OCI-LY1 (cell line): ENCODE measurements around the gene ZNF609.
"Not testable (repeated sequence)": the region's sequence is repeated elsewhere in the genome, so short reads cannot be mapped to it uniquely, and the experiment has no call there.

Experiments used
- H2AFZ ChIP-seq: fragments of 200-600 bp; sonication (generic), shearing (Covaris generic); 2 replicates; pipeline ENCODE4 v1.6.0; 2014; ENCODE audit warnings: antibody characterized with exemption, mild to moderate bottlenecking, low read length
- H3F3A ChIP-seq: fragments of 200-600 bp; sonication (generic), shearing (Covaris generic); 2 replicates; pipeline ENCODE4 v1.6.0; 2014; ENCODE audit warnings: mild to moderate bottlenecking, antibody characterized with exemption, low read length, moderate library complexity; ENCODE audit not compliant: insufficient read depth
- H3K27ac ChIP-seq: fragments of 200-600 bp; sonication (generic); 2 replicates; pipeline ENCODE4 v1.5.1; 2014; ENCODE audit warnings: low read length, mixed run types, mild to moderate bottlenecking, low read depth; ENCODE audit not compliant: poor library complexity, severe bottlenecking
- H3K27me3 ChIP-seq: fragments of 200-600 bp; sonication (generic); 2 replicates; pipeline ENCODE4 v1.6.0; 2014; ENCODE audit warnings: antibody characterized with exemption, mild to moderate bottlenecking, low read length, moderate library complexity; ENCODE audit not compliant: insufficient read depth
- H3K36me3 ChIP-seq: fragments of 200-600 bp; sonication (generic); 2 replicates; pipeline ENCODE4 v1.6.1; 2014; ENCODE audit warnings: mild to moderate bottlenecking, antibody characterized with exemption, low read length, moderate library complexity, mixed read lengths; ENCODE audit not compliant: insufficient read depth
- H3K4me1 ChIP-seq: fragments of 200-600 bp; sonication (generic); 2 replicates; pipeline ENCODE4 v1.5.1; 2014; ENCODE audit warnings: mild to moderate bottlenecking, low read length, moderate library complexity; ENCODE audit not compliant: insufficient read depth, severe bottlenecking
- H3K4me2 ChIP-seq: fragments of 200-600 bp; sonication (generic), shearing (Covaris generic); 2 replicates; pipeline ENCODE4 v1.6.1; 2014; ENCODE audit warnings: low read length
- H3K4me3 ChIP-seq: fragments of 200-600 bp; sonication (generic); 2 replicates; pipeline ENCODE4 v1.5.1; 2014; ENCODE audit warnings: low read length, low read depth, mild to moderate bottlenecking, mixed read lengths; ENCODE audit not compliant: poor library complexity, severe bottlenecking
- H3K79me2 ChIP-seq: fragments of 200-600 bp; shearing (Covaris generic); 2 replicates; pipeline ENCODE4 v1.6.1; 2016; ENCODE audit warnings: mixed run types, low read length, mixed read lengths; ENCODE audit not compliant: insufficient read depth
- H3K9ac ChIP-seq: fragments of 200-600 bp; sonication (generic), shearing (Covaris generic); 2 replicates; pipeline ENCODE4 v1.6.1; 2014; ENCODE audit warnings: mild to moderate bottlenecking, low read length, mixed read lengths
- H3K9me2 ChIP-seq: fragments of 200-600 bp; sonication (generic), shearing (Covaris generic); 2 replicates; pipeline ENCODE4 v1.6.1; 2014; ENCODE audit warnings: low read depth, mild to moderate bottlenecking, low read length, mixed read lengths
- H3K9me3 ChIP-seq: fragments of 200-600 bp; shearing (Covaris generic); 2 replicates; pipeline ENCODE4 v1.6.1; 2014; ENCODE audit warnings: low read length, mixed read lengths
- H4K20me1 ChIP-seq: fragments of 200-600 bp; sonication (generic), shearing (Covaris generic); 2 replicates; pipeline ENCODE4 v1.6.0; 2016; ENCODE audit warnings: mild to moderate bottlenecking, low read length; ENCODE audit not compliant: insufficient read depth
- CTCF ChIP-seq: fragments of 200-600 bp; sonication (generic), shearing (Covaris generic); IDR thresholded peaks from 2 replicates; pipeline ENCODE4 v1.5.1; 2017; ENCODE audit warnings: mild to moderate bottlenecking, antibody characterized with exemption, low read length, moderate library complexity, mixed read lengths
- EZH2 ChIP-seq: fragments of 200-600 bp; sonication (generic), shearing (Covaris generic); IDR thresholded peaks from 2 replicates; pipeline ENCODE4 v1.8.0; 2017; ENCODE audit warnings: borderline replicate concordance, mixed run types, mild to moderate bottlenecking, antibody characterized with exemption, low read length, moderate library complexity, mixed read lengths

Gene ZNF609

DNA sequence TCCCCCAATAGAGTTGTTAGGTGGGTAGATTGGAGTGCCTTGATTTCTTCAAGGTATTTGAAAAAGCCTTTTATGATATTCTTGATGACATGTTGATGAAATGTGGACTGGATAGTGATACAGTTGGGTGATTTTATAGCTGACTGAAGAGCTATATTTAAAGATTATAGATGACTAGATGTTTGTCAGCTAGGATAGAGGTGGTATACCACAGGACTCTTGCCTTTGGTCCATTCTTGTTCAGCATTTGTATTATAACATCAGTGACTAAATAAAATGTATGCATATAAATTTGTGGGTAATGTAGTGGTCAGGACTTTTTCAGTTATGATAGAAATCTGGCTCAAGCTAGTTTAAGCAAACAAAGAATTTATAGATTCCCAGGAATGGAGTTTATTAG is 143.9 kb downstream of the ZNF609 start:
- Histone ChIP-seq H3K4me2 (no peak overlapping the region), H4K20me1 (no peaks in the 10 kb centered on the region), H3K4me1 (peaks cover 23% of the 10 kb centered on the region), H3K27me3 (no peaks in the 10 kb centered on the region), H3F3A (no peaks in the 10 kb centered on the region), H3K4me3 (no peak overlapping the region), H3K9ac (no peak overlapping the region), H3K9me3 (no peaks in the 10 kb centered on the region), H3K79me2 (peaks cover 14% of the 10 kb centered on the region; the same call in 1 of the 2 replicates), H3K27ac (no peak overlapping the region), H3K9me2 (no peaks in the 10 kb centered on the region), H3K36me3 (no peaks in the 10 kb centered on the region), H2AFZ (no peak overlapping the region)
- no peak for TF ChIP-seq CTCF
- TF ChIP-seq EZH2, result no peak

DNA sequence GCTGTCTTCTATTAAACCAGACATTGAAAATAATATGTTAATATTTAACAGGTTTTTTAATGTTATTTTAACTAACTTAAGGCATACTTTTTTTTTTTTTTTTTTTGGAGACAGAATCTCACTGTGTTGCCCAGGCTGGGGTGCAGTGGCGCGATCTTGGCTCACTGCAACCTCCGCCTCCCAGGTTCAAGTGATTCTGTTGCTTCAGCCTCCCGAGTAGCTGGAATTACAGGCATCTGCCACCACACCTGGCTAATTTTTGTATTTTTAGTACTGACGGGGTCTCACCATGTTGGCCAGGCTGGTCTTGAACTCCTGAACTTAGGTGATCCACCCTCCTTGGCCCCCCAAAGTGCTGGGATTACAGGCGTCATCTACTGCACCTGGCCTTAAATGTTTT is 147.0 kb downstream of the ZNF609 start:
- H3K4me1 ChIP-seq, result not testable (repeated sequence)

DNA sequence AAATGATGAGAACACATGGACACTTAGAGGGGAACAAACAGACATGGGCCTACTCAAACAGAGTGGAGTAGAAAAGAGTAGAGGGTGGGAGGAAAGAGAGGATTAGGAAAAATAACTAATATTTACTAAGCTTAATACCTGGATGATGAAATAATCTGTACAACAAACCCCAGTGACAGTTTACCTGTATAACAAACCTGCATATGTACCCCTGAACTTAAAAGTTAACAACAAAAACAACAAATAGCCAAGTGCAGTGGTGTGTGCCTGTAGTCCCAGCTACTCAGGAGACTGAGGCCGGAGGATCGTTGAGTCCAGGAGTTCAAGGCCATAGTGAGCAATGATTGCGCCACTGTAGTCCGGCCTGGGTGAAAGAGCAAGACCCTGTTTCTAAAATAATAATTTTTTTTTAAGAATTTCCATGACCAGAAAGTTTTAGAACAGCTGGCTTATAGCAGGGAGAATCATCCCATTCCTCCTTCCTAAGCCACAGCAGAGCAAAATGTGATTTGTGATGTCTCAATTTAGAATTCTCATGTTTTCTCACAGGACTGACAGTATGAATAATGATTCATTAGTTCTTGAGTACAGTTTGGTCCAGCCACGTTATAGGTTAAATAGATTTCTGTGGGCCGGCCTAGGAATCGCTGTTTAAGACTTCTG is 150.0 kb downstream of the ZNF609 start:
- no peak overlapping the region for H3K4me2 ChIP-seq
- H3F3A ChIP-seq, result no peaks in the 10 kb centered on the region
- H2AFZ ChIP-seq, result no peak overlapping the region
- H3K9me2 ChIP-seq, result no peaks in the 10 kb centered on the region
- no peaks in the 10 kb centered on the region for H3K4me1 ChIP-seq
- no peaks in the 10 kb centered on the region for H3K9me3 ChIP-seq
- TF ChIP-seq EZH2 (no peak), CTCF (no peak)
- H3K79me2 ChIP-seq, result 0 out of 2 replicates have a peak, but pooled peaks cover under 1% of the 10 kb centered on the region
- no peak overlapping the region for H3K27ac ChIP-seq
- no peaks in the 10 kb centered on the region for H3K36me3 ChIP-seq
- no peak overlapping the region for H3K9ac ChIP-seq
- H4K20me1 ChIP-seq, result no peaks in the 10 kb centered on the region
- H3K27me3 ChIP-seq, result no peaks in the 10 kb centered on the region
- H3K4me3 ChIP-seq, result no peak overlapping the region

More for the DNA sequence above, 147.0 kb downstream of the ZNF609 start:
- H3K9ac ChIP-seq, H4K20me1 ChIP-seq, H3K9me3 ChIP-seq, H3K4me3 ChIP-seq, H3K9me2 ChIP-seq, H3K4me2 ChIP-seq, H3F3A ChIP-seq, H2AFZ ChIP-seq, H3K36me3 ChIP-seq, H3K79me2 ChIP-seq, H3K27me3 ChIP-seq, H3K27ac ChIP-seq: not testable (repeated sequence)

DNA sequence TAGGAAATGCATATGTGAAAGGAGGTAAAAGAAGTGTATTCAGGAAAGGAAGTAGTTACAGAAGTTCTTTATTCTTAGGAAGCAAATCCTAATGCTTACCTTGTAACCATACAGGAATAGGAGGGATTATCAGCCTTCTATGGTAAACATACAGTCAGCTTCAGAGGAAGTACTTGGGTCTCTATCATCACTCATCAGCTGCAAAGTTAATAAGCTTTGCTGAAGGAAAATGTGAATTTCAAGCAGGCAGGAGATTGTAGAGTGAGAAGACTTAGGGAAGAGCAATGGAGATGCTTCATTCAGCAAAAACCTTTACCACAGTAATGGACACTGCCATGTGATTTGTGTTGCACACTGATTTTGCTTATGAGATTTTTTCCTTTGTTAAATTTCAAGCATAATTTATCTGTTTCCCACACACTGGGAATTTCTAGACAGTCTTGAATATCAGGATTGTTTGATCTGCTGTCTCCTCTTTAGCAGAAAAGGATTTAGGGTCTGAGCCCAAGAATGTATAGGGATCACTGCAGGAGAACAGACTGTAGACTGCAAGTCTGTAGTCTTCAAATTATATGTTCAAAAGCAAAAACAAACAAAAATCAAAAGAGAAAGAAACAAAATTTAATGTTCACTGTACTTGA is 150.8 kb downstream of the ZNF609 start:
- no peak for TF ChIP-seq CTCF
- TF ChIP-seq EZH2, result no peak
- no peaks in the 10 kb centered on the region for H3K79me2 ChIP-seq
- no peak overlapping the region for H2AFZ ChIP-seq
- no peaks in the 10 kb centered on the region for H3K4me1 ChIP-seq
- H3K27ac ChIP-seq, result no peak overlapping the region
- no peak overlapping the region for H3K4me3 ChIP-seq
- H3K9me2 ChIP-seq, result no peaks in the 10 kb centered on the region
- no peak overlapping the region for H3K9ac ChIP-seq
- no peaks in the 10 kb centered on the region for H3K27me3 ChIP-seq
- no peaks in the 10 kb centered on the region for H3K36me3 ChIP-seq
- H3K9me3 ChIP-seq, result no peaks in the 10 kb centered on the region
- no peaks in the 10 kb centered on the region for H3F3A ChIP-seq
- no peak overlapping the region for H3K4me2 ChIP-seq
- no peaks in the 10 kb centered on the region for H4K20me1 ChIP-seq
